Mucosa of descending colon (tissue), 3 donors: ENCODE measurements around the gene MTRFR. TPM values are rescaled to one million over a fixed set of nuclear protein-coding genes. Genes with fewer than 3 reads are reported as not detected.

Experiments
- ATAC-seq: fragments of 200-7000 bp; cut with Tn5 transposase; one replicate; pipeline ENCODE4 v1.9.1; 2020; ENCODE audit warnings: mild to moderate bottlenecking, moderate library complexity
- DNase-seq, 3 donors: peaks; one replicate each; pipeline ENCODE4 v3.0.0-alpha.2; 2020
- H3K36me3 ChIP-seq: fragments of 200-600 bp; one replicate; pipeline ENCODE4 v1.8.0; 2021; ENCODE audit warnings: low read depth, mild to moderate bottlenecking
- H3K4me1 ChIP-seq: fragments of 200-600 bp; one replicate; pipeline ENCODE4 v1.8.0; 2021; ENCODE audit warnings: low read depth, mild to moderate bottlenecking
- H3K4me3 ChIP-seq: fragments of 200-600 bp; one replicate; pipeline ENCODE4 v1.8.0; 2021; ENCODE audit warnings: mild to moderate bottlenecking
- H3K9me3 ChIP-seq: fragments of 200-600 bp; one replicate; pipeline ENCODE4 v1.8.0; 2021; ENCODE audit warnings: mild to moderate bottlenecking
- CTCF ChIP-seq: fragments of 200-600 bp; IDR thresholded peaks from one replicate; pipeline ENCODE4 v1.8.0; 2022; ENCODE audit warnings: antibody characterized with exemption, mild to moderate bottlenecking
- intact Hi-C, 2 donors: fragments of 100-400 bp; cut with DNase I in 1 of 2; cut with micrococcal nuclease in 1 of 2; formaldehyde crosslinking; loops; one replicate each; pipeline versions ENCODE4 v1.11.0 to v1.11.1; 2022; cut with DNase I, micrococcal nuclease
- total RNA-seq, 3 donors: library from RNA; stranded (reverse); fragmentation: NEBNext Ultra II Directional in 2 of 3; extraction: Animal tissue kit (Norgen Biotek cat#: 25700) in 2 of 3; gene quantifications; one replicate each; pipeline versions ENCODE4 v1.2.1 to v1.2.4, GENCODE V29; 2021 to 2023
- donor health status: DM: no; HTN: no; CAD: no; lungs with moderate emphysema.
- donor health status: DM: no; HTN: no; CAD: no.
- donor health status: DM: no; HTN: yes; CAD: no.

MTRFR gene
- total RNA-seq, 3 donors from 2014 or later: 9.0 to 11.2 (median 10.4) TPM

GRCh38 chr12:123261196-123261595, 28.0 kb downstream of the MTRFR start:
- no peak for TF ChIP-seq CTCF
- DNase-seq: no peak
- intact Hi-C loops: no loop called here
- no peak overlapping the region for H3K4me3 ChIP-seq
- no peaks in the 10 kb centered on the region for H3K36me3 ChIP-seq
- no peaks in the 10 kb centered on the region for H3K4me1 ChIP-seq
- no peaks in the 10 kb centered on the region for H3K9me3 ChIP-seq
- ATAC-seq: no peak

DNA sequence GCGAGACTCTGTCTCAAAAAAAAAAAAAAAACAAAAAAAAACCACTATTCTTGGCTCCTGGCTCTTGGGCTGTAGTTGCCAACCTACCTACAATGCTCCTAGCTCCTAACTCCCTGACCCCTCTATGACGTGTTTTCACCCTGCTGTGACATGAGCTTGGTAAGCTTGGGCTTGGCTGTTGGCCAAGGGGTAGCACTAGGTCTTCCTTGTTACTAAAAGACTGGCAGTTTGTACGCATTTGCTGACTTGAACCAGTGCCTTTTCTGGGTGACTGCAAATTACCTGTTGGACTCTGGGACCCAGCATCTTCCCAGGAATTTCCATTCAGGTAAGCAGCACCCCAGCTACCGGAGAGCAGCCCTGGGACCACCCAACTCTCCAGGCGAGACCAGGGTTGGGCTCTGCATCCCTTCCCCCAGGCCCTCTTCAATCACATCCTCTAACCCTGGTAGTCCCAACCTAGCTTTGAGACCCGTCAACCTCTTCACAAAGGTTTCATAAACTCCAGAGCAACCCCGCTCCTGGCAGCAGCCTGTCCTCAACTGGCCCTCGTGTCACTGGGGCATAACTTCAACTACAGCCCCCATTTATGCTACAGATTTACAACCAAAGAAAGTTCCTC, 30.1 kb downstream of the MTRFR start:
- DNase-seq (no peak), ATAC-seq (no peak)
- H3K9me3 ChIP-seq: no peaks in the 10 kb centered on the region
- intact Hi-C loops: no loop called here
- H3K4me3 ChIP-seq: no peak overlapping the region
- H3K36me3 ChIP-seq: no peaks in the 10 kb centered on the region
- TF ChIP-seq CTCF: no peak
- no peaks in the 10 kb centered on the region for H3K4me1 ChIP-seq

DNA sequence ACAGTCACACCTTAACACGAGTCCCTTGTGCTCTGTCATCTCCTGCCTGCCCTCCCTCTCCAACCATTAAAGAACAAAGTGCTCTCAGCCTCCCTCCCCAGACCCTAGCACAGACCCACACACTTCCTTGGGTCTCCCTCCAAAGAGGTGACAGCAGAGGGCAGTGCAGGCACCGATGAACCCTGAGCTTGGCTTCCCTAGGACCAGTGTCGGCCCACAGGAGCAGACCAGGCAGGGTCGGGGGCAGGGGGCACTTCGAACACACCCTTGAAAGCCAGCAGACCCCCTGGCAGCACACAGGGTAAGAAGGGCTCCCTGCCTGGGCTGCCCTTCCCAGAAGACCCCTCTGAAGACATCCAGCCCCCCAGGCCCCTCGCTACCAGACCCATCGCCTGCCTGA, 31.4 kb downstream of the MTRFR start:
- no peak for DNase-seq
- TF ChIP-seq CTCF: no peak
- no peak for ATAC-seq
- H3K4me1 ChIP-seq: no peaks in the 10 kb centered on the region
- H3K4me3 ChIP-seq: no peak overlapping the region
- H3K9me3 ChIP-seq: no peaks in the 10 kb centered on the region
- intact Hi-C loops: no loop called here
- H3K36me3 ChIP-seq: no peaks in the 10 kb centered on the region

- Histone ChIP-seq H3K4me1 (peaks cover 6% of the 10 kb centered on the region), H3K9me3 (no peaks in the 10 kb centered on the region), H3K4me3 (no peak overlapping the region), H3K36me3 (no peaks in the 10 kb centered on the region)
- no peak for TF ChIP-seq CTCF
- intact Hi-C loops: no loop called here
- ATAC-seq (no peak), DNase-seq (no peak)
Measured at GRCh38 chr12:123265851-123266678, 32.8 kb downstream of the MTRFR start.

- no peak for TF ChIP-seq CTCF
- Histone ChIP-seq H3K4me3 (no peak overlapping the region), H3K9me3 (no peaks in the 10 kb centered on the region), H3K36me3 (no peaks in the 10 kb centered on the region), H3K4me1 (peaks cover 6% of the 10 kb centered on the region)
- no peak for ATAC-seq
- intact Hi-C loops: no loop called here
- DNase-seq: no peak
Measured at GRCh38 chr12:123266679-123267277, 33.5 kb downstream of the MTRFR start.
